Neural cell (in vitro differentiated cells): ENCODE measurements around the gene UBA3. TPM values are rescaled to one million over a fixed set of nuclear protein-coding genes. Genes with fewer than 3 reads are reported as not detected.

ENCODE experiments used
- H2AFZ ChIP-seq: fragments of 200-600, 300-800 bp; sonication (generic), shearing (Covaris generic); 2 replicates; pipeline ENCODE4 v1.6.0; 2014; ENCODE audit warnings: low read depth, mild to moderate bottlenecking, antibody characterized with exemption, low read length, moderate library complexity
- H3F3A ChIP-seq: fragments of 200-600 bp; shearing (Covaris generic); 2 replicates; pipeline ENCODE4 v1.6.1; 2016; ENCODE audit warnings: mild to moderate bottlenecking, moderate library complexity, mixed read lengths, antibody characterized with exemption, low read length; ENCODE audit not compliant: insufficient read depth, poor library complexity, severe bottlenecking
- H3K27ac ChIP-seq: fragments of 200-600, 300-800 bp; sonication (generic), shearing (Covaris generic); 2 replicates; pipeline ENCODE4 v1.5.1; 2014; ENCODE audit warnings: mild to moderate bottlenecking, low read length, moderate library complexity
- H3K27me3 ChIP-seq: fragments of 300-800, 200-600 bp; sonication (generic), shearing (Covaris generic); 2 replicates; pipeline ENCODE4 v1.6.0; 2014; ENCODE audit warnings: mild to moderate bottlenecking, low read depth, low read length, moderate library complexity; ENCODE audit not compliant: insufficient read depth
- H3K36me3 ChIP-seq: fragments of 300-800, 200-600 bp; sonication (generic), shearing (Covaris generic); 2 replicates; pipeline ENCODE4 v1.5.1; 2014; ENCODE audit warnings: mild to moderate bottlenecking, antibody characterized with exemption, low read length, moderate library complexity; ENCODE audit not compliant: insufficient read depth
- H3K4me2 ChIP-seq: fragments of 300-800, 200-600 bp; sonication (generic), shearing (Covaris generic); 2 replicates; pipeline ENCODE4 v1.6.0; 2014; ENCODE audit warnings: mild to moderate bottlenecking, low read length
- H3K4me3 ChIP-seq: fragments of 300-800, 200-600 bp; sonication (generic), shearing (Covaris generic); 2 replicates; pipeline ENCODE4 v1.5.1; 2014; ENCODE audit warnings: mild to moderate bottlenecking, low read length, moderate library complexity
- H3K79me2 ChIP-seq: fragments of 200-600 bp; shearing (Covaris generic); replicated peaks from 2 replicates; pipeline ENCODE4 v1.6.0; 2014; ENCODE audit warnings: mild to moderate bottlenecking, low read length, moderate library complexity; ENCODE audit not compliant: insufficient read depth
- H3K9ac ChIP-seq: fragments of 300-800, 200-600 bp; sonication (generic), shearing (Covaris generic); 2 replicates; pipeline ENCODE4 v1.6.1; 2016; ENCODE audit warnings: mild to moderate bottlenecking, low read length, mixed read lengths
- H3K9me2 ChIP-seq: fragments of 200-600 bp; shearing (Covaris generic); 2 replicates; pipeline ENCODE4 v1.6.1; 2016; ENCODE audit warnings: mild to moderate bottlenecking, low read length, mixed read lengths; ENCODE audit not compliant: insufficient read depth
- H3K9me3 ChIP-seq: fragments of 200-600, 300-800 bp; sonication (generic), shearing (Covaris generic); 2 replicates; pipeline ENCODE4 v1.6.1; 2016; ENCODE audit warnings: mild to moderate bottlenecking, mixed run types, low read length, moderate library complexity, mixed read lengths
- H4K20me1 ChIP-seq: fragments of 200-600 bp; shearing (Covaris generic); 2 replicates; pipeline ENCODE4 v1.6.1; 2016; ENCODE audit warnings: mild to moderate bottlenecking, mixed run types; ENCODE audit not compliant: insufficient read depth
- EZH2 ChIP-seq: fragments of 200-600, 300-800 bp; shearing (Covaris generic), sonication (generic); IDR thresholded peaks from 2 replicates; pipeline ENCODE4 v1.6.1; 2014; ENCODE audit warnings: antibody characterized with exemption, low read length, borderline replicate concordance, mild to moderate bottlenecking; ENCODE audit not compliant: insufficient read depth, poor library complexity, severe bottlenecking
- POLR2AphosphoS5 ChIP-seq: IDR thresholded peaks from 2 replicates; pipeline ENCODE4 v1.6.1; 2012
- RAD21 ChIP-seq: fragments of 450-650 bp; conservative IDR thresholded peaks from 2 replicates; pipeline ENCODE4 v1.6.1; 2014; ENCODE audit warnings: antibody characterized with exemption, mild to moderate bottlenecking, moderate library complexity
- REST ChIP-seq: IDR thresholded peaks from 2 replicates; pipeline ENCODE4 v1.6.1; 2012; ENCODE audit warnings: borderline replicate concordance
- SMC3 ChIP-seq: fragments of 450-650 bp; conservative IDR thresholded peaks from 2 replicates; pipeline ENCODE4 v1.6.1; 2014; ENCODE audit warnings: antibody characterized with exemption, mild to moderate bottlenecking, moderate library complexity; ENCODE audit not compliant: poor library complexity
- TAF1 ChIP-seq: IDR thresholded peaks from 2 replicates; pipeline ENCODE4 v1.6.1; 2012; ENCODE audit warnings: low read depth
- polyA minus RNA-seq: library from RNA; depleted of rRNA, polyadenylated mRNA; stranded (reverse); fragments of >200 nt; gene quantifications from 2 replicates; pipeline ENCODE4 v1.2.3, GENCODE V29; 2014
- polyA plus RNA-seq: library from polyadenylated mRNA; depleted of rRNA; stranded (reverse); fragments of >200 nt; gene quantifications from 2 replicates; pipeline ENCODE4 v1.2.3, GENCODE V29; 2014
- TF ChIP-seq, protein P1 (sequence below): fragments of 450-650 bp; IDR thresholded peaks from 2 replicates; pipeline ENCODE4 v1.5.1; 2014; ENCODE audit warnings: antibody characterized with exemption, mild to moderate bottlenecking, moderate library complexity; ENCODE audit not compliant: poor library complexity, severe bottlenecking

The UBA3 gene
- polyA plus RNA-seq, result 119 and 168 TPM in 2 replicates
- polyA minus RNA-seq, result 114 and 122 TPM in 2 replicates

- Histone ChIP-seq H3K9me3 (no peaks in the 10 kb centered on the region), H3K79me2 (peaks cover 43% of the 10 kb centered on the region), H2AFZ (peak within 1 kb of the TSS; percentile 25)
These were observed at the start of gene UBA3 for GRCh38 chr3:69080233-69080920. UBA3 (minus strand) TSS chr3:69080365; CDS start chr3:69080353, 12 bp downstream.

DNA sequence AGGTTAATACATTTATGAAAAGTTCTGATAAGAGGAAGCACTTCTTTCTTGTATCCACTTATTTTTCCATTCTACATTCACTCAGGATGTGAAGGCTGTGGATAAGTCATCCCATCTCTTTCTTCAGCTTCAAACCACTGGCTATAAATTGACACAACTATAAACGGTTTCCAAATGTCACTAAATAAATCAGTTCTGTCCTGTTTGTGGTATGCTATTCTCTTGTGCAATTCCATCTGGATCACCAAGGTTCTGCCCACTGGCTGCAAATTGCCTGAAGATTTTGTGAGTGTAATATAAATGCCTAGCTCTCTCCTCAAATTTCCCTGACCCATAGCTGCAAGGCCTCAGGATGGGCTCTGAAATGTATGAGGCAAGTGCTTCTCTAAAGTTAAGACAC is 49.4 kb upstream of the UBA3 start:
- TF ChIP-seq EZH2, result no peak
- TF ChIP-seq REST, result no peak
- TF ChIP-seq, protein P1, sequence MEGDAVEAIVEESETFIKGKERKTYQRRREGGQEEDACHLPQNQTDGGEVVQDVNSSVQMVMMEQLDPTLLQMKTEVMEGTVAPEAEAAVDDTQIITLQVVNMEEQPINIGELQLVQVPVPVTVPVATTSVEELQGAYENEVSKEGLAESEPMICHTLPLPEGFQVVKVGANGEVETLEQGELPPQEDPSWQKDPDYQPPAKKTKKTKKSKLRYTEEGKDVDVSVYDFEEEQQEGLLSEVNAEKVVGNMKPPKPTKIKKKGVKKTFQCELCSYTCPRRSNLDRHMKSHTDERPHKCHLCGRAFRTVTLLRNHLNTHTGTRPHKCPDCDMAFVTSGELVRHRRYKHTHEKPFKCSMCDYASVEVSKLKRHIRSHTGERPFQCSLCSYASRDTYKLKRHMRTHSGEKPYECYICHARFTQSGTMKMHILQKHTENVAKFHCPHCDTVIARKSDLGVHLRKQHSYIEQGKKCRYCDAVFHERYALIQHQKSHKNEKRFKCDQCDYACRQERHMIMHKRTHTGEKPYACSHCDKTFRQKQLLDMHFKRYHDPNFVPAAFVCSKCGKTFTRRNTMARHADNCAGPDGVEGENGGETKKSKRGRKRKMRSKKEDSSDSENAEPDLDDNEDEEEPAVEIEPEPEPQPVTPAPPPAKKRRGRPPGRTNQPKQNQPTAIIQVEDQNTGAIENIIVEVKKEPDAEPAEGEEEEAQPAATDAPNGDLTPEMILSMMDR, result no peak
- no peak overlapping the region for H3K4me2 ChIP-seq
- no peaks in the 10 kb centered on the region for H3K36me3 ChIP-seq
- no peaks in the 10 kb centered on the region for H3K9me2 ChIP-seq
- H3K9ac ChIP-seq, result no peak overlapping the region
- H3K27me3 ChIP-seq, result no peaks in the 10 kb centered on the region
- H3K4me3 ChIP-seq, result no peak overlapping the region
- no peak overlapping the region for H2AFZ ChIP-seq
- no peaks in the 10 kb centered on the region for H3F3A ChIP-seq
- H3K27ac ChIP-seq, result no peak overlapping the region
- H3K79me2 ChIP-seq, result no peaks in the 10 kb centered on the region
- H3K9me3 ChIP-seq, result no peaks in the 10 kb centered on the region
- H4K20me1 ChIP-seq, result no peaks in the 10 kb centered on the region

More at GRCh38 chr3:69080233-69080920, at the start of gene UBA3:
- Histone ChIP-seq H3K36me3 (no peaks in the 10 kb centered on the region), H3K27me3 (no peaks in the 10 kb centered on the region), H3K4me2 (peak within 1 kb of the TSS; percentile 78), H3K9me2 (no peaks in the 10 kb centered on the region), H3K9ac (peak within 1 kb of the TSS; percentile 80), H3F3A (no peaks in the 10 kb centered on the region), H3K4me3 (peak within 1 kb of the TSS; percentile 88), H3K27ac (peak within 1 kb of the TSS; percentile 47), H4K20me1 (no peaks in the 10 kb centered on the region)
- TF ChIP-seq POLR2AphosphoS5, result peak; percentile 96
- TF ChIP-seq RAD21, result no peak
- peak; percentile 87 for TF ChIP-seq REST
- TF ChIP-seq SMC3, result no peak
- peak; percentile 98 for TF ChIP-seq TAF1
